Embryonic facial prominence (tissue), 1 donor: ENCODE data around the gene IRF8.
"Not testable (repeated sequence)": the region's sequence is repeated elsewhere in the genome, so short reads cannot be mapped to it uniquely, and the experiment has no call there.

Source experiments
- DNase-seq: peaks from one replicate; pipeline ENCODE4 v3.0.0-alpha.2; 2016; ENCODE audit errors: extremely low spot score

Gene IRF8

GRCh38 chr16:85898521-85899442, at the start of gene IRF8:
Gene IRF8, plus strand, starts transcription at chr16:85899162. Its CDS starts 3,854 bp downstream, at chr16:85903016.
- DNase-seq = peak; percentile 46

GRCh38 chr16:85849388-85849787, 49.6 kb upstream of the IRF8 start:
- DNase-seq = no peak

GRCh38 chr16:85850344-85850880, 48.5 kb upstream of the IRF8 start:
- no peak for DNase-seq

GRCh38 chr16:85851034-85851785, 47.8 kb upstream of the IRF8 start:
- no peak for DNase-seq

- DNase-seq = no peak
These were observed 45.1 kb upstream of the IRF8 start for GRCh38 chr16:85853547-85854545.

GRCh38 chr16:85854935-85855334, 44.0 kb upstream of the IRF8 start:
- DNase-seq = no peak

- DNase-seq = no peak
These were observed 42.9 kb upstream of the IRF8 start for GRCh38 chr16:85856079-85856478.

- no peak for DNase-seq
These were observed 42.4 kb upstream of the IRF8 start for GRCh38 chr16:85856585-85856984.

- no peak for DNase-seq
These were observed 41.6 kb upstream of the IRF8 start for GRCh38 chr16:85857406-85857805.

GRCh38 chr16:85858571-85858970, 40.4 kb upstream of the IRF8 start:
- DNase-seq = not testable (repeated sequence)

GRCh38 chr16:85858984-85859817, 39.8 kb upstream of the IRF8 start:
- DNase-seq = no peak

GRCh38 chr16:85859818-85860125, 39.2 kb upstream of the IRF8 start:
- DNase-seq = no peak

- no peak for DNase-seq
These were observed 38.4 kb upstream of the IRF8 start for GRCh38 chr16:85860413-85861094.

GRCh38 chr16:85861095-85861825, 37.7 kb upstream of the IRF8 start:
- no peak for DNase-seq

- DNase-seq = no peak
These were observed 36.2 kb upstream of the IRF8 start for GRCh38 chr16:85862476-85863383.

GRCh38 chr16:85863384-85863774, 35.6 kb upstream of the IRF8 start:
- DNase-seq = no peak

GRCh38 chr16:85864965-85865364, 34.0 kb upstream of the IRF8 start:
- no peak for DNase-seq

GRCh38 chr16:85867189-85867588, 31.8 kb upstream of the IRF8 start:
- no peak for DNase-seq
